IMR-90 (cell line): ENCODE measurements around the gene ZBTB45. TPM values are rescaled to one million over a fixed set of nuclear protein-coding genes. Genes with fewer than 3 reads are reported as not detected.
"Not testable (repeated sequence)": the region's sequence is repeated elsewhere in the genome, so short reads cannot be mapped to it uniquely, and the experiment has no call there.

Source experiments
- ATAC-seq: fragments of 200-7000 bp; cut with Tn5 transposase; 2 replicates; pipeline ENCODE4 v1.9.1; 2020; ENCODE audit warnings: low read depth, mild to moderate bottlenecking, moderate library complexity
- BruUV-seq: library from RNA; stranded (reverse); fragments of 400-500 nt; replicated peaks from 2 replicates; lab custom pipeline; 2021; lab: Mats Ljungman, UMichigan
- CTCF ChIA-PET: fragments of 300-600 bp; formaldehyde crosslinking; extraction: SDS; loops from one replicate; lab custom pipeline; 2021; ENCODE audit warnings: antibody characterized with exemption; lab: Yijun Ruan, JAX
- POLR2A ChIA-PET: fragments of 300-600 bp; sonication (Branson Sonifier 250); formaldehyde crosslinking; loops from one replicate; lab custom pipeline; 2022; ENCODE audit warnings: antibody characterized with exemption; ENCODE audit not compliant: unreplicated experiment; lab: Charles Lee
- DNase-seq: peaks from one replicate; pipeline ENCODE4 v3.0.0; 2013
- H2AFZ ChIP-seq: replicated peaks from 2 replicates; pipeline ENCODE3; 2013; ENCODE audit warnings: low read length, mild to moderate bottlenecking; ENCODE audit not compliant: poor library complexity
- H2AK5ac ChIP-seq: 2 replicates; pipeline ENCODE4 v1.6.1; 2013; ENCODE audit warnings: low read depth, low read length, inconsistent platforms
- H2AK9ac ChIP-seq: replicated peaks from 2 replicates; pipeline ENCODE3; 2013; ENCODE audit warnings: mild to moderate bottlenecking, low read depth, low read length, moderate library complexity; ENCODE audit not compliant: poor library complexity
- H2BK120ac ChIP-seq: 2 replicates; pipeline ENCODE4 v1.6.1; 2013; ENCODE audit warnings: low read depth, low read length, inconsistent platforms
- H2BK15ac ChIP-seq: 3 replicates; pipeline ENCODE4 v1.6.1; 2013; ENCODE audit warnings: low read depth, low read length, inconsistent platforms
- H2BK20ac ChIP-seq: 2 replicates; pipeline ENCODE4 v1.6.1; 2013; ENCODE audit warnings: low read depth, mild to moderate bottlenecking, inconsistent platforms, low read length, moderate library complexity
- H2BK5ac ChIP-seq: 2 replicates; pipeline ENCODE4 v1.6.1; 2013; ENCODE audit warnings: mild to moderate bottlenecking, low read depth, low read length, inconsistent platforms; ENCODE audit not compliant: poor library complexity, severe bottlenecking
- H3K14ac ChIP-seq: replicated peaks from 2 replicates; pipeline ENCODE4 v1.6.1; 2013; ENCODE audit warnings: low read depth, low read length, inconsistent platforms
- H3K18ac ChIP-seq: 2 replicates; pipeline ENCODE4 v1.6.1; 2013; ENCODE audit warnings: low read depth, low read length, control low read depth
- H3K23ac ChIP-seq: 2 replicates; pipeline ENCODE4 v1.6.1; 2013; ENCODE audit warnings: low read depth, low read length, inconsistent platforms
- H3K27ac ChIP-seq: 2 replicates; pipeline ENCODE4 v1.5.1; 2013; ENCODE audit warnings: mild to moderate bottlenecking, control low read depth, low read length; ENCODE audit not compliant: insufficient read depth
- H3K27me3 ChIP-seq: 2 replicates; pipeline ENCODE4 v1.6.1; 2013; ENCODE audit warnings: low read length; ENCODE audit not compliant: control insufficient read depth, insufficient read depth
- H3K36me3 ChIP-seq: 2 replicates; pipeline ENCODE4 v1.6.1; 2013; ENCODE audit warnings: low read length, mixed read lengths; ENCODE audit not compliant: control insufficient read depth, insufficient read depth
- H3K4ac ChIP-seq: 2 replicates; pipeline ENCODE4 v1.6.1; 2013; ENCODE audit warnings: low read depth, low read length, inconsistent platforms
- H3K4me1 ChIP-seq: 2 replicates; pipeline ENCODE4 v1.6.1; 2013; ENCODE audit warnings: low read length, mixed read lengths; ENCODE audit not compliant: control insufficient read depth, insufficient read depth
- H3K4me2 ChIP-seq: 2 replicates; pipeline ENCODE4 v1.6.1; 2013; ENCODE audit warnings: low read depth, mild to moderate bottlenecking, control low read depth, low read length, moderate library complexity
- H3K4me3 ChIP-seq: 2 replicates; pipeline ENCODE4 v1.5.1; 2013; ENCODE audit warnings: low read depth, mild to moderate bottlenecking, control low read depth, low read length, moderate library complexity; ENCODE audit not compliant: insufficient read depth
- H3K56ac ChIP-seq: 2 replicates; pipeline ENCODE4 v1.6.1; 2013; ENCODE audit warnings: low read length, inconsistent platforms; ENCODE audit not compliant: insufficient read depth; ENCODE audit errors: extremely low read depth
- H3K79me1 ChIP-seq, 2 experiments: 2 replicates each; pipeline ENCODE4 v1.6.1; 2013; ENCODE audit warnings: low read length in 2 of 2, inconsistent platforms in 1 of 2, low read depth in 1 of 2
- H3K9ac ChIP-seq: 2 replicates; pipeline ENCODE4 v1.6.1; 2013; ENCODE audit warnings: low read depth, low read length, control low read depth
- H3K9me1 ChIP-seq: 2 replicates; pipeline ENCODE4 v1.6.1; 2013; ENCODE audit warnings: low read length, inconsistent platforms; ENCODE audit not compliant: insufficient read depth
- H3K9me3 ChIP-seq: 2 replicates; pipeline ENCODE4 v1.6.1; 2013; ENCODE audit warnings: low read length; ENCODE audit not compliant: control insufficient read depth, insufficient read depth
- H4K20me1 ChIP-seq: 2 replicates; pipeline ENCODE4 v1.6.1; 2013; ENCODE audit warnings: low read length, inconsistent platforms; ENCODE audit not compliant: insufficient read depth
- H4K5ac ChIP-seq: 2 replicates; pipeline ENCODE4 v1.6.1; 2013; ENCODE audit warnings: mild to moderate bottlenecking, low read depth, low read length, control low read depth
- H4K8ac ChIP-seq, 2 experiments: 2 replicates each; pipeline ENCODE4 v1.6.1; 2013; ENCODE audit warnings: low read depth in 2 of 2, low read length in 2 of 2, control low read depth in 1 of 2, inconsistent platforms in 1 of 2
- H4K91ac ChIP-seq: 2 replicates; pipeline ENCODE4 v1.6.1; 2013; ENCODE audit warnings: low read depth, low read length, inconsistent platforms; ENCODE audit not compliant: insufficient read depth
- WGBS, 2 experiments: methylation state at CpG; one replicate each; pipeline versions ENCODE4 v1.1.5 to v1.1.7; 2013; ENCODE audit warnings: missing lambda C conversion rate in 2 of 2; ENCODE audit not compliant: insufficient read length in 1 of 2; ENCODE audit errors: extremely low coverage in 2 of 2; 5-methylcytosine and 5-hydroxymethylcytosine counted together
- dilution Hi-C: fragments of 300-500 bp; cut with HindIII; formaldehyde crosslinking; loops from one replicate; pipeline ENCODE4 v1.14.3; 2018; ENCODE audit warnings: low sequenced_read_pairs; ENCODE audit not compliant: unreplicated experiment
- in situ Hi-C: fragments of 300-500 bp; cut with MboI; formaldehyde crosslinking; loops from 3 replicates; pipeline ENCODE4 v1.14.3; 2019; ENCODE audit warnings: low sequenced_read_pairs, inconsistent platforms, mixed read lengths
- intact Hi-C: fragments of 100-400 bp; cut with micrococcal nuclease; formaldehyde crosslinking; loops from 2 replicates; pipeline ENCODE4 v1.10.0; 2022
- polyA plus RNA-seq, 3 experiments: library from polyadenylated mRNA; depleted of rRNA; stranded (reverse); fragments of >200 nt; gene quantifications; 2 replicates each; pipeline ENCODE4 v1.2.3, GENCODE V29; 2012; ENCODE audit warnings: low replicate concordance in 1 of 3
- total RNA-seq: library from RNA; depleted of rRNA; stranded (reverse); fragments of >200 nt; gene quantifications from 2 replicates; pipeline ENCODE4 v1.2.3, GENCODE V29; 2012

Gene ZBTB45
- total and polyA plus RNA-seq, 2 of the 4 experiments (the other 2 are of a cell fraction), result 1.4 to 9.7 TPM

GRCh38 chr19:58484349-58484748, 35.3 kb downstream of the ZBTB45 start:
- H3K4ac ChIP-seq, CTCF ChIA-PET, H3K56ac ChIP-seq, dilution Hi-C loops, intact Hi-C loops, ATAC-seq, H2AK5ac ChIP-seq, H3K9ac ChIP-seq, H3K9me3 ChIP-seq, H4K5ac ChIP-seq, H3K4me3 ChIP-seq, H4K91ac ChIP-seq, H2BK120ac ChIP-seq, in situ Hi-C loops, H3K23ac ChIP-seq, H3K4me2 ChIP-seq, DNase-seq, H2AK9ac ChIP-seq, H2BK5ac ChIP-seq, H3K79me1 ChIP-seq, H3K27ac ChIP-seq, H3K18ac ChIP-seq, H3K9me1 ChIP-seq, H3K27me3 ChIP-seq, H3K14ac ChIP-seq, H2AFZ ChIP-seq, H4K8ac ChIP-seq, H3K4me1 ChIP-seq, H2BK15ac ChIP-seq, H2BK20ac ChIP-seq, H3K36me3 ChIP-seq, BruUV-seq, H4K20me1 ChIP-seq: not testable (repeated sequence)
- WGBS, 2 experiments, result 100% methylated on average over 1 of the region's 5 CpGs; no CpG with 5 or more reads in 1 of the 2 experiments
- POLR2A ChIA-PET, result interaction anchor here (0.6 kb wide), 1 partner anchor 9 kb away, joined by 3 read pairs; no protein-coding TSS in a partner anchor
